NCI-H748 treated with DMSO at 0.1 percent for 48 hours (cell line): Measurements from ENCODE around the gene DUSP7.

Source experiments
- DNase-seq: peaks from one replicate; lab custom pipeline; 2025; lab: John Stamatoyannopoulos, UW

Gene DUSP7

GRCh38 chr3:52086976-52087663 is 30.7 kb upstream of the DUSP7 start:
- no peak for DNase-seq

- DNase-seq: no peak
These were observed 30.1 kb upstream of the DUSP7 start for GRCh38 chr3:52086461-52086860.

GRCh38 chr3:52085681-52086282 is 29.4 kb upstream of the DUSP7 start:
- no peak for DNase-seq

GRCh38 chr3:52084954-52085680 is 28.7 kb upstream of the DUSP7 start:
- DNase-seq: no peak

- DNase-seq: no peak
These were observed 28.0 kb upstream of the DUSP7 start for GRCh38 chr3:52084216-52084945.

GRCh38 chr3:52083556-52084087 is 27.3 kb upstream of the DUSP7 start:
- DNase-seq: no peak

GRCh38 chr3:52082951-52083350 is 26.6 kb upstream of the DUSP7 start:
- no peak for DNase-seq

GRCh38 chr3:52080830-52081719 is 24.7 kb upstream of the DUSP7 start:
- no peak for DNase-seq

GRCh38 chr3:52079958-52080357 is 23.6 kb upstream of the DUSP7 start:
- no peak for DNase-seq

GRCh38 chr3:52078781-52079560 is 22.6 kb upstream of the DUSP7 start:
- no peak for DNase-seq

- DNase-seq: no peak
These were observed 21.6 kb upstream of the DUSP7 start for GRCh38 chr3:52077925-52078324.

- DNase-seq: no peak
These were observed 20.8 kb upstream of the DUSP7 start for GRCh38 chr3:52076896-52077780.

GRCh38 chr3:52073490-52073889 is 17.1 kb upstream of the DUSP7 start:
- DNase-seq: no peak

- DNase-seq: no peak
These were observed 16.1 kb upstream of the DUSP7 start for GRCh38 chr3:52072471-52072870.

- no peak for DNase-seq
These were observed 15.6 kb upstream of the DUSP7 start for GRCh38 chr3:52072020-52072419.

GRCh38 chr3:52070724-52071621 is 14.6 kb upstream of the DUSP7 start:
- DNase-seq: no peak

- no peak for DNase-seq
These were observed 13.5 kb upstream of the DUSP7 start for GRCh38 chr3:52069855-52070254.

- DNase-seq: no peak
These were observed 12.8 kb upstream of the DUSP7 start for GRCh38 chr3:52069135-52069534.
